OCI-M2 (cell line): ENCODE measurements around the gene NR3C2.

Source experiments
- DNase-seq: peaks from one replicate; lab custom pipeline; 2025; ENCODE audit not compliant: unreplicated experiment; lab: John Stamatoyannopoulos, UW

The NR3C2 gene

GRCh38 chr4:148312956-148313490 is 129.2 kb downstream of the NR3C2 start:
- DNase-seq, result no peak

- no peak for DNase-seq
These were observed 130.7 kb downstream of the NR3C2 start for GRCh38 chr4:148311526-148311925.

DNA sequence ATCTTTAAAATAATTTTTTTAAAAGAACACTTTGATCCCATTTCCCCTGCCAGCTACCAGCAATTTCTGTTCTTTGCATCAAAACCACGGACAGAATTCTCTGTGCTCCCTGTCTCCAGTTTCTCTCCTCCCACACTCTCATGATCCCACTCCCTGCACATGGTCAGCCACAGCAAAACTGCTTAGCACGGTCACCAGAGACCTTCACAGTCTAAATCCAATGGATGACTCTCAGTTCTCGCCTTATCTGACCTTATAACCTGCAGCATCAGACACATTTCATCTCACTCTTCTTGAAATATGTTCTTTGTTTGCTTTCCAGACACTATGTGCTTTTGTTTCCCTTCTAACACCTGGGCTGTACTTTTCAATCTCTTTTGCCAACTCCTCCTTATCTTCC is 131.5 kb downstream of the NR3C2 start:
- no peak for DNase-seq

- no peak for DNase-seq
These were observed 136.5 kb downstream of the NR3C2 start for GRCh38 chr4:148305751-148306150.

DNA sequence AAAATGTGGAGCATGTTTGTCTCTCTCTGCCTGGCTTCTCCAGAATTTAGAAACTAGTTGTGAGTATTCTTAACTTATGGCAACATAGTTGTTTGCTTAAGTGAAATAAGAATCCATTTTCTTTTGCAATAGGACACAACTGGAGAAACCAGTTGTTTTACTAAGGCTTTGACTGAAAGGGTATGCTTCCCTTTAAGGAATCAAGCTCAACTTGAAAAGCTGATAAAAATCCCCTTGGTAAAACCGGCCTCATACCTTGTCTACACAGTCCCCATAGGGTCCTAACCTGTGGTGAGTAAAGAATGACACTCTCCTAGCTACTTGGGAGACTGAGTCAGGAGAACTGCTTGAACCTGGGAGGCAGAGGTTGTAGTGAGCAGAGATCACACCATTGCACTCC is 139.8 kb downstream of the NR3C2 start:
- DNase-seq, result no peak

DNA sequence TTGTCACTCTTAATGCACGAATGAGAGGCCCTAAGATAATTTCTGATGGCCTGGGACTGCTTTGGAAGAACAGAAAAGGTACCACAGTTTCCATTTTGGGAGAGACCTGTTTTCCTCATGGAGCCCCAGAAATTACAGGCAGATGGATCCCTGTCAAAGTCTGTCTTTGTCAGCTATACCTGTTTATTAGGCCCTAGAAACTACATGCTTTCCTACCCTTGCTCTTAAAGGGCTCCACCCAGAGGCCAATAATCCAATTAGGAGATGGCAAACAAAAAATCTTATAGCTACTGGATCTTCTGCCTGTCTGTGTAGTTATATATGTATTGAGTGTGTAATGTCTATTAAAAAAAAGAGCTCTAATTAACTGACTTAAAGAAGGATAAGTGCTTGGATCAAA is 141.3 kb downstream of the NR3C2 start:
- DNase-seq, result no peak

- no peak for DNase-seq
These were observed 142.9 kb downstream of the NR3C2 start for GRCh38 chr4:148299337-148299736.

- no peak for DNase-seq
These were observed 145.7 kb downstream of the NR3C2 start for GRCh38 chr4:148296498-148296897.

DNA sequence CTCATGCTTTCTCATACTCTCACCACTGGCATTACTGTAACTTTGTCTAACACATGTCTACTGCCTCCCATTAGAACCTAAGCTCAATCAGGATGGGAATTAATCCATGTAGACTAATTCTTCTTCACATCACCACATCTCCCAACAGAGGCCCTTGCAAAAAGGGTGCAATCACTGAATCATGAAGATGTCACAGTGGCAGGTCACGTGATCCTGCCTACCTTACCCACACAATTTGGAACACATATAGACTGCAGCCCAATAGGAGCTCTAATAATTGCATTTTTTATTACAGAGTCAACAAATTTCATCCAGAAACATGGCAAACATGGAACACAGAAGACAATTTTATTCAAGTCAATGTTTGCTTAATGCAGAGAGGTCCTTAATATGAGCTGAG is 146.6 kb downstream of the NR3C2 start:
- no peak for DNase-seq

GRCh38 chr4:148293571-148293970 is 148.6 kb downstream of the NR3C2 start:
- no peak for DNase-seq

DNA sequence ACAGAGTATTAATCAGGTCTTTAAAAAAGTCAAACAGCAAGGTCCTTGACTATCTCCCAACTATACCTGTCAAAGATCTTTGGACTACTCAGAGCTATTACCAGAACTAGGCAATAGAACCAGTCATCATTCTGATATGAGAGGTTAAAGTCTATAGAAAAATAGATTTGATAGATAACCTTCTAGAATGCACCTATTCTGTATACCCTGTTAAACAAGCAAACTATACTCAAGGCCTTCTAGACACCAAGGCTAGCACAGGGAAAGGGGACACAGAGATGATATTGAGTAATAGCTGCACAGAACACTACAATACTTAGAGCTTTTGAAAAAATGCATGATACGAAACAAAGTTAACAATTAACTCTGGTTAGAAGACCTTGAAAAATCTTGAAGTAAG is 149.5 kb downstream of the NR3C2 start:
- no peak for DNase-seq

GRCh38 chr4:148289740-148290139 is 152.5 kb downstream of the NR3C2 start:
- no peak for DNase-seq

GRCh38 chr4:148288448-148288847 is 153.8 kb downstream of the NR3C2 start:
- no peak for DNase-seq

- DNase-seq, result no peak
These were observed 155.1 kb downstream of the NR3C2 start for GRCh38 chr4:148287111-148287510.

DNA sequence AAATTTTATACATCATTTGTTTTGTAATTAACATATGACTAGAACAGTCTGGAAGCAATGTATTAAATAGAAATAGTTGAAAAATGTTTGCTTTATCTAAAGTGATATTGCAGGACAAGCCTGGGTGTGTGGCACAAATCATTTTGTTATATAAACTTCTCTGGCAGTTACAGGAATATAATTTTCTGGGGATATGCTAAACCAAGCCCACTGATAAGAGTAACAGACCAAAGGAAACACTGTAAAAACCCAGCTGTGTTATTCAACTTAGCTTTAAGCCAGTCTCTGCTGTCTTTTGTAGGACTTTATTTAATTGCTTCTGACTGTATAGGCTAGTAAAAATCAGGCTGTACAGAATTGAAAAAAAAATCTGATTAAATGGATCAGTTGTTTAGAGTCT is 156.2 kb downstream of the NR3C2 start:
- DNase-seq, result no peak

- DNase-seq, result no peak
These were observed 158.5 kb downstream of the NR3C2 start for GRCh38 chr4:148283665-148284064.

DNA sequence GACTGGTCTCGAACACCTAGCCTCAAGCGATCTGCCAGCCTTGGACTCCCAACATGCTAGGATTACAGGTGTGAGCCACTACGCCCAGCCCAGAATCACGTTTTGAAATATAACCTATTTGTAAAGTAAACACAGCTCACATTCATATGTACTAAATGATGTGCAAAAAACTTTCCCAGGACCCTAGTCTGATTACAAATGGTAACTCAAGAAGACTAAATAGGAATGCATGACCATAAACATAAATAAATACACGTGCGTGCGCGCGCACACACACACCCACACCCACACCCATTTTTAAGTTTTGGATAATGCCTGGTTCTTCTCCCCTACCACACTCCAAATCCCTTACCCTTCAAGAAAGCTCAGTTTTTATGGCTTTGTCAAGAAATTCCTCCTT is 163.9 kb downstream of the NR3C2 start:
- no peak for DNase-seq

GRCh38 chr4:148275266-148275665 is 166.9 kb downstream of the NR3C2 start:
- no peak for DNase-seq

DNA sequence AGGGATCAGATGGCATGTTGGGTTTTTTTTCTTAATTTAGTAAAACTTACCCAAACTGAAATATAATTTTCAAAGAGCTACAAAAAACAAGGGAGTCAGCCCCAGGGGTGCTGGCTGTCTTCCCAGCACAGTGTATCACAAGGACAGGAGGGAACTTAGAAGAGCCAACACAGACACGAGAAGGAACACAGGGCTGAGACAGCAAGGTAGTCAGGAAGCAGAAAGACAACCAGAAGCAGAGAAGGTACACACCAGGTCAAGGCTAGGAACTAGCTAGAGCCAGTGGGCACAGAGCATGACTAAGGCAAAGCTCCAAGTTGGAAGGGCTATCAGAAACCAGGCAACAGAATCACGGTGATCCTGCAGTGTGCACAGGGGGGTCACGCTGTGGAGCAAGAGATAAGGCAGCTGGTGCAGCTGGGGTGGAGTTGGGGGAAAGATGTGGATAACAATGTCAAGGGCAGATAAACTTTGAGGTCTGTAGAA is 168.7 kb downstream of the NR3C2 start:
- DNase-seq, result no peak

- DNase-seq, result no peak
These were observed 171.0 kb downstream of the NR3C2 start for GRCh38 chr4:148271166-148271565.

GRCh38 chr4:148270630-148271029 is 171.6 kb downstream of the NR3C2 start:
- DNase-seq, result no peak

- no peak for DNase-seq
These were observed 173.4 kb downstream of the NR3C2 start for GRCh38 chr4:148268835-148269234.

DNA sequence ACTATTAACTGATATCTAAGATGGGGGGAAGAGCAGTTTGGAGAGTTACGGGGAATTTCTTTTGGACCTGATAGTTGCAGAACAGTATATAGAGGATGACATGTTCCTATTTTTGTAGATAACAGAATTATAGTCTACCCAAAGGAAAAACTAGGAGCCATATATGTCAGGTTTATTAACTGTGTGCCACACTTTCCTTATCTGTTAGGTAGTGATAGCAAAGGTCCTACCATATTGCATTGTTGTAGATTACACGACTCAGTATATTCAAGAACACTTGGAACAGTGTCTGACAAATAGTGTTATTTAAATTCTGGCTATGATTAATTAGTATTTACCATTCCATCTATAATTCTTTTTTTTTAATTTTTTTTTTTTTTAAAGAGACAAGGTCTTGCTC is 175.3 kb downstream of the NR3C2 start:
- no peak for DNase-seq

DNA sequence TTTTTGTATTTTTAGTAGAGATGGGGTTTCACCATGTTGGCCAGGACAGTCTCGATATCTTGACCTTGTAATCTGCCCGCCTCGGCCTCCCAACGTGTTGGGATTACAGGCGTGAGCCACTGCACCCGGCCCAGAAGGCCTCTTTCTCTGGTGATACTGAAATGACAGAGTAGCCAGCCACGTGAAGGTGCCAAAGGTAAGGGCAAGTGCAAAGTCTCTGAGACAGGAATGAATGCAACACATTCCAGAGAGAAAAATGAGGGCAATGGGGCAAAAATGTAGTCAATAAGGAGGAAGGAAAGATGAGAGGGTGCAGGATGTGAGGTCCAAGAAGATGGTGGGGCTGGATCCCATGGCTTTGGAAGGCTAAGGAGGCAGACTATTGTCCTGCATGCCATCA is 176.0 kb downstream of the NR3C2 start:
- no peak for DNase-seq
